Neuronal stem cell (in vitro differentiated cells): ENCODE measurements around the gene PRSS8.
"Not testable (repeated sequence)": the region's sequence is repeated elsewhere in the genome, so short reads cannot be mapped to it uniquely, and the experiment has no call there.

Experiments
- DNase-seq: peaks from one replicate; pipeline ENCODE4 v3.0.0-alpha.2; 2013; ENCODE audit warnings: low spot score
- H2AFZ ChIP-seq: one replicate; pipeline ENCODE4 v1.6.1; 2013; ENCODE audit warnings: mild to moderate bottlenecking, low read length, inconsistent platforms
- H2AK5ac ChIP-seq: 2 replicates; pipeline ENCODE4 v1.6.1; 2013; ENCODE audit warnings: low read depth, mild to moderate bottlenecking, inconsistent platforms, low read length, moderate library complexity, mixed read lengths
- H2BK120ac ChIP-seq: 2 replicates; pipeline ENCODE4 v1.6.1; 2013; ENCODE audit warnings: low read depth, mild to moderate bottlenecking, inconsistent platforms, low read length, moderate library complexity, mixed read lengths
- H2BK12ac ChIP-seq: one replicate; pipeline ENCODE4 v1.6.1; 2013; ENCODE audit warnings: low read length, inconsistent platforms
- H2BK15ac ChIP-seq: 2 replicates; pipeline ENCODE4 v1.6.1; 2013; ENCODE audit warnings: mild to moderate bottlenecking, low read length, inconsistent platforms, mixed read lengths
- H2BK5ac ChIP-seq: one replicate; pipeline ENCODE4 v1.6.1; 2013; ENCODE audit warnings: inconsistent platforms, mild to moderate bottlenecking, low read length, moderate library complexity
- H3K14ac ChIP-seq: one replicate; pipeline ENCODE4 v1.6.1; 2013; ENCODE audit warnings: low read length, inconsistent platforms
- H3K18ac ChIP-seq: 2 replicates; pipeline ENCODE4 v1.6.1; 2013; ENCODE audit warnings: low read length, inconsistent platforms
- H3K23ac ChIP-seq: 2 replicates; pipeline ENCODE4 v1.6.1; 2013; ENCODE audit warnings: low read depth, mild to moderate bottlenecking, mixed read lengths, low read length, inconsistent platforms; ENCODE audit not compliant: poor library complexity
- H3K27ac ChIP-seq: replicated peaks from 3 replicates; pipeline ENCODE4 v1.5.1; 2013; ENCODE audit warnings: low read length, inconsistent platforms
- H3K27me3 ChIP-seq, 3 experiments: 2 replicates each; pipeline ENCODE4 v1.6.1; 2013; ENCODE audit warnings: low read length in 3 of 3, mild to moderate bottlenecking in 2 of 3, inconsistent platforms in 1 of 3, low read depth in 1 of 3, mixed read lengths in 1 of 3, moderate library complexity in 1 of 3; ENCODE audit not compliant: control insufficient read depth in 3 of 3, insufficient read depth in 3 of 3
- H3K36me3 ChIP-seq, 2 donors: replicated peaks in 1 of 2; 2 replicates each; pipeline ENCODE4 v1.6.1; 2013; ENCODE audit warnings: low read length in 2 of 2; ENCODE audit not compliant: control insufficient read depth in 2 of 2, insufficient read depth in 2 of 2
- H3K4ac ChIP-seq: 2 replicates; pipeline ENCODE4 v1.6.1; 2013; ENCODE audit warnings: inconsistent platforms, mild to moderate bottlenecking, low read length, moderate library complexity
- H3K4me1 ChIP-seq, 2 donors: 1 replicate in 1 of 2; 2 replicates in 1 of 2; pipeline ENCODE4 v1.6.1; 2013; ENCODE audit warnings: low read length in 2 of 2, low read depth in 1 of 2; ENCODE audit not compliant: control insufficient read depth in 2 of 2, insufficient read depth in 1 of 2
- H3K4me2 ChIP-seq: one replicate; pipeline ENCODE4 v1.6.1; 2013; ENCODE audit warnings: mild to moderate bottlenecking, low read length, inconsistent platforms; ENCODE audit not compliant: insufficient read depth, poor library complexity, severe bottlenecking
- H3K4me3 ChIP-seq, 2 donors: 2 replicates each; pipeline ENCODE4 v1.5.1; 2013; ENCODE audit warnings: low read length in 2 of 2, mild to moderate bottlenecking in 2 of 2, inconsistent platforms in 1 of 2, moderate library complexity in 1 of 2
- H3K79me1 ChIP-seq: one replicate; pipeline ENCODE4 v1.6.1; 2013; ENCODE audit warnings: low read depth, mild to moderate bottlenecking, inconsistent platforms, low read length, moderate library complexity
- H3K9ac ChIP-seq: one replicate; pipeline ENCODE4 v1.6.1; 2013; ENCODE audit warnings: mild to moderate bottlenecking, low read depth, low read length, inconsistent platforms; ENCODE audit not compliant: poor library complexity
- H3K9me3 ChIP-seq, 2 donors: replicated peaks in 1 of 2; 2 replicates each; pipeline versions ENCODE3 to v1.6.1; 2013; ENCODE audit warnings: low read length in 2 of 2, mild to moderate bottlenecking in 2 of 2, inconsistent platforms in 1 of 2, low read depth in 1 of 2, mixed read lengths in 1 of 2, moderate library complexity in 1 of 2; ENCODE audit not compliant: control insufficient read depth in 2 of 2, insufficient read depth in 1 of 2
- H4K8ac ChIP-seq: one replicate; pipeline ENCODE4 v1.6.1; 2013; ENCODE audit warnings: low read depth, mild to moderate bottlenecking, inconsistent platforms, low read length, moderate library complexity
- H4K91ac ChIP-seq: one replicate; pipeline ENCODE4 v1.6.1; 2013; ENCODE audit warnings: low read length, low read depth, mild to moderate bottlenecking, inconsistent platforms; ENCODE audit not compliant: poor library complexity
- WGBS, 2 donors: extraction: QIAGEN DNeasy Blood & Tissue Kit; methylation state at CpG; one replicate each; pipeline ENCODE4 v1.1.7; 2013; ENCODE audit warnings: missing lambda C conversion rate in 2 of 2, mixed read lengths in 1 of 2; ENCODE audit not compliant: insufficient read length in 2 of 2, insufficient replicate concordance in 1 of 2; ENCODE audit errors: extremely low coverage in 2 of 2; 5-methylcytosine and 5-hydroxymethylcytosine counted together

Gene PRSS8

DNA sequence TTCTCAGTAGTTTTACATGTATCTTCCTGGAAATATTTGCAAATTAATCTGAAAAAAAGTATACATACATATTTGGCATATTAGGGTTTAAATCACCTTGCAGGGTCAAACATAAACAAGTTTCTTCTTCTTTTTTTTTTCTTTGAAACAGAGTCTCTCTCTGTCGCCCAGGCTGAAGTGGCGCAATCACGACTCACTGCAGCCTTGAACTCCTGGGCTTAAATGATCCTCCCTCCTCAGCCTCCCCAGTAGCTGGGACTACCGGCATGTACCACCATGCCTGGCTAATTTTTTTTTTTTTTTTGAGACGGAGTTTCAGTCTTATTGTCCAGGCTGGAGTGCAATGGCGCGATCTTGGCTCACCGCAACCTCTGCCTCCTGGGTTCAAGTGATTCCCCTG is 31.8 kb upstream of the PRSS8 start:
- Histone ChIP-seq H2BK5ac (no peak overlapping the region), H2AK5ac (no peak overlapping the region), H3K4me1 (peaks cover 3 to 5% of the 10 kb centered on the region in 2 donors), H3K36me3 (no peaks in the 10 kb centered on the region), H3K14ac (no peak overlapping the region), H3K27me3 (peaks cover 0 to 3% (median 0%) of the 10 kb centered on the region in 3 experiments), H3K4me3 (no peak overlapping the region), H3K23ac (no peak overlapping the region), H3K9me3 (peaks cover 0 to 5% of the 10 kb centered on the region in 2 donors), H3K9ac (no peak overlapping the region), H3K4me2 (no peak overlapping the region), H2BK15ac (no peak overlapping the region), H2AFZ (no peak overlapping the region), H4K8ac (no peak overlapping the region), H3K18ac (no peak overlapping the region), H4K91ac (no peak overlapping the region), H2BK120ac (no peak overlapping the region), H3K4ac (no peak overlapping the region), H3K27ac (no peak overlapping the region), H3K79me1 (no peaks in the 10 kb centered on the region), H2BK12ac (no peak overlapping the region)
- no CpG with 5 or more reads among the region's 8 CpGs for WGBS, 2 donors
- DNase-seq, result no peak

DNA sequence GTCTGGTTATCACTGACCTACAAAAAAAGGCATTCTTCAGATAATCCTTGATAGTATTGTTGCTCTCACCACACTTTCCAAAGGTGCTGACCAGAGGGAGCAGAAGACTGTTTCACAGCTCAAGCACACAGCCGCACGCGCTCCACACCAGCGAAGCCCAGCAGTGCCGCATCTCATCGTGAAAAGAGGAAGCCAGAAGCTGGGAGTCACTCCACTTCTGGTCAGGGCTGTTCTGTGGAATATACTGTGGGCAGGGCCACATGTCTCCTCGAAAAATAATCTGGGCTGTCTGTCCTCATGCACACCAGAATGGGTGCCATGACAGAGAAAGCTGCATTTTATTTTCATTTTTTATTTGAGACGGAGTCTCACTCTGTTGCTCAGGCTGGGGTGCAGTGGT is 21.6 kb upstream of the PRSS8 start:
- no peak overlapping the region for H3K4me3 ChIP-seq
- H3K27ac ChIP-seq, result no peak overlapping the region
- H3K9ac ChIP-seq, result no peak overlapping the region
- no peak overlapping the region for H3K14ac ChIP-seq
- no peak overlapping the region for H3K4ac ChIP-seq
- H2BK12ac ChIP-seq, result peak overlapping the region; percentile 31
- H3K36me3 ChIP-seq, result no peaks in the 10 kb centered on the region
- no peak overlapping the region for H2AK5ac ChIP-seq
- H2BK120ac ChIP-seq, result no peak overlapping the region
- no peak overlapping the region for H3K4me2 ChIP-seq
- no peak overlapping the region for H2BK15ac ChIP-seq
- no peak overlapping the region for H4K8ac ChIP-seq
- peaks cover 0 to 3% (median 0%) of the 10 kb centered on the region in 3 experiments for H3K27me3 ChIP-seq
- no peak for DNase-seq
- H2AFZ ChIP-seq, result peak overlapping the region; percentile 19
- no peak overlapping the region for H3K23ac ChIP-seq
- H2BK5ac ChIP-seq, result no peak overlapping the region
- no peak overlapping the region for H4K91ac ChIP-seq
- peak overlapping the region; percentile 51 for H3K18ac ChIP-seq
- H3K9me3 ChIP-seq, result no peaks in the 10 kb centered on the region
- H3K4me1 ChIP-seq, result peaks cover 0 to 4% of the 10 kb centered on the region in 2 donors
- H3K79me1 ChIP-seq, result no peaks in the 10 kb centered on the region
- no CpG with 5 or more reads among the region's 8 CpGs for WGBS, 2 donors

DNA sequence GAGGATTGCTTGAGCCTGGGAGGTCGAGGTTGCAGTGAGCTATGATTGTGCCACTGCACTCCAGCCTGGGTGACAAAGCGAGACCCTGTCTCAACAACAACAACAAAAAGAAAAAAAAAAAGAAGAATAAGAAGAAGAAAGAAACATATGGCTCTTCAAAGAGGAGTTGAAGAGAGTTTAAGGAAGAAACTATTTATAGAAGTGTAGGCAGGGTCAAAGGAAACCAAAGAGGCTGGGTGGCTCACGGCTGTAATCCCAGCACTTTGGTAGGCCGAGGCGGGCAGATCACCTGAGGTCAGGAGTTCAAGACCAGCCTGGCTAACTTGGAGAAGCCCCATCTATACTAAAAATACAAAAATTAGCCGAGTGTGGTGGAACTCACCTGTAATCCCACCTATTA is 15.4 kb upstream of the PRSS8 start:
- H4K8ac ChIP-seq, H3K18ac ChIP-seq, DNase-seq, H3K4me3 ChIP-seq, H2BK5ac ChIP-seq, H3K4me2 ChIP-seq, H3K27ac ChIP-seq, H3K4me1 ChIP-seq, H3K79me1 ChIP-seq, H3K9me3 ChIP-seq, H3K9ac ChIP-seq, H2BK12ac ChIP-seq, H2BK15ac ChIP-seq, H2BK120ac ChIP-seq, H3K14ac ChIP-seq, H3K36me3 ChIP-seq, H4K91ac ChIP-seq, H2AK5ac ChIP-seq, H2AFZ ChIP-seq, H3K4ac ChIP-seq, H3K23ac ChIP-seq: not testable (repeated sequence)
- H3K27me3 ChIP-seq, result peaks cover 0 to 41% (median 25%) of the 10 kb centered on the region in 3 experiments
- WGBS, 2 donors, result no CpG with 5 or more reads among the region's 6 CpGs

GRCh38 chr16:31149894-31150890 is 14.7 kb upstream of the PRSS8 start, which contains the start of gene PRSS36:
PRSS36 (minus strand) TSS chr16:31150066; CDS start chr16:31150035, 31 bp downstream.
- Histone ChIP-seq H2BK15ac (peak within 1 kb of the TSS; percentile 81), H3K14ac (peak within 1 kb of the TSS; percentile 28), H2AK5ac (peak within 1 kb of the TSS; percentile 73), H3K36me3 (no peaks in the 10 kb centered on the region), H3K79me1 (peaks cover 2% of the 10 kb centered on the region), H3K4me3 (no peak within 1 kb of the TSS), H3K27ac (no peak within 1 kb of the TSS), H2BK5ac (no peak within 1 kb of the TSS), H3K27me3 (peaks cover 0 to 48% (median 28%) of the 10 kb centered on the region in 3 experiments), H3K4me2 (no peak within 1 kb of the TSS), H2AFZ (peak within 1 kb of the TSS; percentile 22), H2BK120ac (peak within 1 kb of the TSS; percentile 41), H3K4me1 (peaks cover 0 to 3% of the 10 kb centered on the region in 2 donors), H4K8ac (no peak within 1 kb of the TSS), H2BK12ac (peak within 1 kb of the TSS; percentile 58), H3K4ac (no peak within 1 kb of the TSS), H3K9me3 (no peaks in the 10 kb centered on the region), H3K9ac (no peak within 1 kb of the TSS), H3K23ac (peak within 1 kb of the TSS; percentile 35), H4K91ac (no peak within 1 kb of the TSS), H3K18ac (peak within 1 kb of the TSS; percentile 35)
- WGBS, 2 donors, result no CpG with 5 or more reads among the region's 11 CpGs
- DNase-seq, result no peak
